8988T (cell line): ENCODE data around the gene LRP1.

Source experiments
- DNase-seq: peaks from one replicate; pipeline ENCODE4 v3.0.0; 2011

The LRP1 gene

DNA sequence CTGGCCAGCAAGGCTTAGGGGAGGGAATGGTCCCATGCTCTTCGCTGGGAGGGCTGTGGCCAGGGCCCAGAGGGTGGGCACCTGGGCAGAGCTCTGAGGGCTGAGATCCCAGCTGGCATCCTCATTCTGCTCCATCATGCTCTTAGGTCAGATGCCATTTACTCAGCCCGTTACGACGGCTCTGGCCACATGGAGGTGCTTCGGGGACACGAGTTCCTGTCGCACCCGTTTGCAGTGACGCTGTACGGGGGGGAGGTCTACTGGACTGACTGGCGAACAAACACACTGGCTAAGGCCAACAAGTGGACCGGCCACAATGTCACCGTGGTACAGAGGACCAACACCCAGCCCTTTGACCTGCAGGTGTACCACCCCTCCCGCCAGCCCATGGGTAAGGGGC is 49.9 kb downstream of the LRP1 start:
- DNase-seq: no peak

DNA sequence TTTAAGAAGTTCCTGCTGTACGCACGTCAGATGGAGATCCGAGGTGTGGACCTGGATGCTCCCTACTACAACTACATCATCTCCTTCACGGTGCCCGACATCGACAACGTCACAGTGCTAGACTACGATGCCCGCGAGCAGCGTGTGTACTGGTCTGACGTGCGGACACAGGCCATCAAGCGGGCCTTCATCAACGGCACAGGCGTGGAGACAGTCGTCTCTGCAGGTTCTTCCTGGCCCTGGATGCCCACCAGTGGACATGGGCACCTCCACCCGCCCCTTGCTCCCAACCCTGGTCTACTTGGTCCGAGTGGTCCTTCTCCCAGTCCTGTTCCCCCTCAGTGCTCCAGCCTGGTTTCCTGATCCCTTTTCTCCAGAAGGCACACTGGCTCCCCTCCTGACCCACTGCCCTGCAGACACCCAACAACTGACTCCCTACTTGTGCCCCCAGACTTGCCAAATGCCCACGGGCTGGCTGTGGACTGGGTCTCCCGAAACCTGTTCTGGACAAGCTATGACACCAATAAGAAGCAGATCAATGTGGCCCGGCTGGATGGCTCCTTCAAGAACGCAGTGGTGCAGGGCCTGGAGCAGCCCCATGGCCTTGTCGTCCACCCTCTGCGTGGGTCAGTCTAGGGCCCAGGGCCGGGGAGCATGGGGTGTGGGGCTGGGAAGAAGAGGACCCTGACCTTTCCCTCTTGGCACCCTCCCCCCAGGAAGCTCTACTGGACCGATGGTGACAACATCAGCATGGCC is 51.2 kb downstream of the LRP1 start:
- DNase-seq: no peak

DNA sequence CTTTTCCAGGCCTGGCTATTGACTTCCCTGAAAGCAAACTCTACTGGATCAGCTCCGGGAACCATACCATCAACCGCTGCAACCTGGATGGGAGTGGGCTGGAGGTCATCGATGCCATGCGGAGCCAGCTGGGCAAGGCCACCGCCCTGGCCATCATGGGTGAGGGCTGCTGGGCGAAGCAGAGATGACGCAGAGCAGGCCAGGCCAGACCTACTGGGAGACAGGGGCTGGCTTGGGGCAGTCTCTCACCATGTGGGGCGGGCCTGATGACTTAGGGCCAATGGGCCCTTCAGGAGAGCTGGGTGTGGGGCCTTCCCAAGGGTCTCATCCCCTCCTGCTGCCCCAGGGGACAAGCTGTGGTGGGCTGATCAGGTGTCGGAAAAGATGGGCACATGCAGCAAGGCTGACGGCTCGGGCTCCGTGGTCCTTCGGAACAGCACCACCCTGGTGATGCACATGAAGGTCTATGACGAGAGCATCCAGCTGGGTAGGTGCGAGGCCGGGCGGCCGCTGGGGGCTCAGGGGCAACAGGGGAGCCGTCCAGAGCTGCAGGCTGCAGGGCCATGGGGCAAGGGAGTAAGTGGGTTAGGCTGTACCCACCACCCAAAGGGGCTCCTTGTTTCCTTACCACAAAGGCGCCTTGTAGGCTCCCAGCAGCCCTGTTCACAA is 52.2 kb downstream of the LRP1 start:
- DNase-seq: no peak

- no peak for DNase-seq
Observed at GRCh38 chr12:57181072-57181471, 52.8 kb downstream of the LRP1 start.

DNA sequence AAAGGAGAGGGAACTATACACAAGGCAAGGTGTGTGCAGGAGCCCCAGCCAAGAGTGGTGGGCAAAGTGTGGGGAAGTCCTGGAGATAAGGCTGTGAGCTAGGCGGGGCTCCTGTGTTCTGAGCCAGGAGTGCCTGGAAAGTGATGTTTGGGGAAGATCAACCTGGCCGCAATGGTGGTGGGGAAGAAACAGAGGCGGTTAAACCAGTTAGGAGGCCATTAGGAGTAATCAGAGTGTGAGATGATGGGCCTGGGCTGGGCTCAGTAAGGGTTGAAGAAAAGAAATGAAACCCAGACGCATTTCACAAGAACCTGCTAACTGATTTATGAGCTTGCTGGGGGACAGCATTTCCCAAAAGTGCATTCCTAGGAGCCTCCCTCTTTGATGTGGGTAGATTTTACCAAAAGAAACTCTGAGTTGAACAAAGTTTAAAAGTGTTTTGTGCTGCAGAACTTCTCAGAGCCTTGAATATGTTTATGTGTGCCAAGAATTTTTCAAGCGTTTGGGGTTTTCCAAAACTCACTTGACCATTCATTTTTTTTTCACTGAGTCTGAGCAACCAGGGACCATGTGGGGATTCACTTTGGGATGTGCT is 53.4 kb downstream of the LRP1 start:
- DNase-seq: no peak

DNA sequence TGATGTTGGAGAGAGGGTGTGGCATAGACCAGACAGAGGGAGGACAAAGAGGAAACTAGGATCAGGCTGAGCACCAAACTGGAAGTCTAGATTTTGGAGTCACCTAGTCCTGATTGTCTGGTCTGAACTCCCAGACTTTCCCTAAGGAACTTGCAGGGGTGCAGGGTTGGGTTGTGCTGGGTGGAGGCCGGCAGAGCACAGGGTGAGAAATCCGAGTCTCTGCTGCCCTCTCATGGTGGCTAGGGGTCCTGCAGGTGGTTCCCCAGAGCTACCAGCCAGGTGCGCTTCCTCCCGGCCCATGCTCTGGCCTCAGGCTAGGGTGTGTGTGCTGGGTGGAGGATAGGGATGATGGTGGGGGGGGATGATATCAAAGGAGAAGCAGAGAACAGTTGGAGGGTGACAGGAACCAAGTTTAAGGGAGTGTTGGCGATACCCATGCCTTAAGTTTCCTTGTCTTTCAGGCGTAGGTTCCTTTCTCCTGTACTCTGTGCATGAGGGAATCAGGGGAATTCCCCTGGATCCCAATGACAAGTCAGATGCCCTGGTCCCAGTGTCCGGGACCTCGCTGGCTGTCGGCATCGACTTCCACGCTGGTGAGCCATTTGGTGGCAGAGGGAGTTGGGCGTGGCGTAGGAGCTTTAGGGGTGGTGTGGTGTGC is 54.8 kb downstream of the LRP1 start:
- DNase-seq: peak; percentile 99

GRCh38 chr12:57183939-57184725 is 55.8 kb downstream of the LRP1 start:
- no peak for DNase-seq

GRCh38 chr12:57185403-57185802 is 57.1 kb downstream of the LRP1 start:
- no peak for DNase-seq

- DNase-seq: no peak
Observed at GRCh38 chr12:57185906-57186508, 57.7 kb downstream of the LRP1 start.

- no peak for DNase-seq
Observed at GRCh38 chr12:57187222-57188089, 59.2 kb downstream of the LRP1 start.

DNA sequence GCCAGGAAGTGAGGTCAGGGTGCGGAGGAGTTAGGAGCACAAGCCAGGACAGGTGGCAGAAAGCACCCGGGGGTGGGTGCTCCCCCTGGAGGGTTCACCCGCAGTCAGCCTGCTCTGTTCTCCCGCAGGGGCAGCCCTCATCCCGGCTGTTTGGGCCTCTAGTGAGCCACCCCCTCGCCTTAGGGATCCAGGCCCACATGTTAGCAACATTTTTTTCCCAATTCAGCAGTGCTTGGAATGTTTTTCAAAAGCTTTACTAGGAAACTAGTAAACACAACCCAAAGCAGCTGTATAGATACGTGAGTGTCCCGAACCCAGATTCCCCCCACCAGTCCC is 59.8 kb downstream of the LRP1 start:
- no peak for DNase-seq

GRCh38 chr12:57190037-57190436 is 61.8 kb downstream of the LRP1 start:
- no peak for DNase-seq

DNA sequence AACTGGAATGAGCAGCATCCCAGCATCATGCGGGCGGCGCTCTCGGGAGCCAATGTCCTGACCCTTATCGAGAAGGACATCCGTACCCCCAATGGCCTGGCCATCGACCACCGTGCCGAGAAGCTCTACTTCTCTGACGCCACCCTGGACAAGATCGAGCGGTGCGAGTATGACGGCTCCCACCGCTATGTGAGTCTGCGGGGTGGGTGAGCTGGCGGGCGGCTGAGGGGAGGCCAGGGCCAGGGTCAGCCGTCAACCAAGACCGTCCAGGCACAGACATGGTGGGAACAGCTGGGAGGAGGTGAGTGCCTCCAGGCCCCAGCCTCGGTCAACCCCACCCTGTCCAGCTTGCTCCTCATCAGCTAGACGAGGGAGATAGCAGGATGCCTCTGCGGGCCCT is 62.5 kb downstream of the LRP1 start:
- no peak for DNase-seq

- no peak for DNase-seq
Observed at GRCh38 chr12:57191410-57191809, 63.1 kb downstream of the LRP1 start.

DNA sequence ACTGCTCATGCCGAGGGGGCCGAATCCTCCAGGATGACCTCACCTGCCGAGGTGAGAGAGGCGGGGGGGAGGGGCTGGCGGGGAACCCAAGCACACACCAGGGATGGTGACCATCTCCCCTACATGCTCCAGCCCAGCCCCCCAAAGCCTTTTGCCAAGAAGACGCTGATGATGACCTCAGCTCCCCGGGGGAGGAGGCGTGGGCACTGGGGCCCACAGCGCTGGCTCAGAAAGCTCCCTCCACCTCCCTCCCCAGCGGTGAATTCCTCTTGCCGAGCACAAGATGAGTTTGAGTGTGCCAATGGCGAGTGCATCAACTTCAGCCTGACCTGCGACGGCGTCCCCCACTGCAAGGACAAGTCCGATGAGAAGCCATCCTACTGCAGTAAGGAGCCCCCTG is 64.6 kb downstream of the LRP1 start:
- DNase-seq: no peak

- DNase-seq: no peak
Observed at GRCh38 chr12:57193706-57194245, 65.5 kb downstream of the LRP1 start.

GRCh38 chr12:57194253-57194652 is 66.0 kb downstream of the LRP1 start:
- no peak for DNase-seq

- no peak for DNase-seq
Observed at GRCh38 chr12:57195186-57195585, 66.9 kb downstream of the LRP1 start.

DNA sequence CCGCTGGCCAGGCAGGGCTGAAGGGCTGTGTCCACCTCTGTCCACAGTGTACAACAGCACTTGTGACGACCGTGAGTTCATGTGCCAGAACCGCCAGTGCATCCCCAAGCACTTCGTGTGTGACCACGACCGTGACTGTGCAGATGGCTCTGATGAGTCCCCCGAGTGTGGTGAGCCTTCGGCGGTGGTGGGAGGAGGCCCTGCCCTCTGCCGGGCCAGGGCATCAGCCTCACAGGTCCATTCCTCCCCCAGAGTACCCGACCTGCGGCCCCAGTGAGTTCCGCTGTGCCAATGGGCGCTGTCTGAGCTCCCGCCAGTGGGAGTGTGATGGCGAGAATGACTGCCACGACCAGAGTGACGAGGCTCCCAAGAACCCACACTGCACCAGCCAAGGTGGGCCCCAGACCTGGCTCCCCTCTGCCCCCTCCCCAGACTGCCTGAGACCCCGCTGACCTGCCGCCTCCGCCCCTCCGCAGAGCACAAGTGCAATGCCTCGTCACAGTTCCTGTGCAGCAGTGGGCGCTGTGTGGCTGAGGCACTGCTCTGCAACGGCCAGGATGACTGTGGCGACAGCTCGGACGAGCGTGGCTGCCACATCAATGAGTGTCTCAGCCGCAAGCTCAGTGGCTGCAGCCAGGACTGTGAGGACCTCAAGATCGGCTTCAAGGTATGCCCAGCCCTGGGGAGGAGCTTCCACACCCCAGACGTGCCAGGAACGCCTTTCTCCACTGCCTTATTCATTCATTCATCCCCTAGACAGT is 67.5 kb downstream of the LRP1 start:
- DNase-seq: no peak

DNA sequence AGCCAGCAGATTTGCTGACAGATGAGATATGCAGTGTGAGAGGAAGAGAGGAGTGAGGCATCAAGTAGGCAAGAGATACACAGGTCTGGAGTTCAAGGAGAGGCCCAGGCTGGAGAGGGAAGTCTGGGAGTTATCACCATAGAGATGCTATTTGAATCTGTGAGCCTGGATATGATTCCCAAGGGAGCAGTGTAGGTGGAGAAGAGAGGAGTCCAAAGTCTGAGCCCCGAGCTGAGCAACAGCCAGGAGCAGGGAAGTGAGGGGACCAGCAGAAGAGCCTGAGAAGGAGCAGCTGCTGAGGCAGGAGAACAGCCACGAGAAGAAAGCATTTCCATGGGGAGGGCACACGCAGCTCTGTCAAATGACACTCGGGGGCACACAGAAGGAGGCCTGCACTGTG is 68.2 kb downstream of the LRP1 start:
- no peak for DNase-seq

DNA sequence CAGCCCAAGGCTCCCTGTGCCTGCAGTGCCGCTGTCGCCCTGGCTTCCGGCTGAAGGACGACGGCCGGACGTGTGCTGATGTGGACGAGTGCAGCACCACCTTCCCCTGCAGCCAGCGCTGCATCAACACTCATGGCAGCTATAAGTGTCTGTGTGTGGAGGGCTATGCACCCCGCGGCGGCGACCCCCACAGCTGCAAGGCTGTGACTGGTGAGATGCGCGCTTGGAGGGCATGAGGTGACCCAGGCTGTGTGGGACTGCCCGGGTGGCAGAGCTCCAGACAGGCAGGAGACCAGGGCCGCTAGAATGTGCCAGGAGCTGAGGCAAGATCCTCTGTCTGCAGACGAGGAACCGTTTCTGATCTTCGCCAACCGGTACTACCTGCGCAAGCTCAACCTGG is 68.7 kb downstream of the LRP1 start:
- no peak for DNase-seq
